ENCODE data around the gene AP1S1. TPM values are rescaled to one million over a fixed set of nuclear protein-coding genes. Genes with fewer than 3 reads are reported as not detected.

AP1S1 gene
- total and polyA plus RNA-seq, 7 donors, result 15.8 to 135 (median 31.4) TPM

- no peak for TF ChIP-seq POLR2AphosphoS5 (IDR thresholded peaks at IDR 0.05)
- TF ChIP-seq POLR2A (IDR thresholded peaks at IDR 0.05), result no peak
- TF ChIP-seq, protein P1, sequence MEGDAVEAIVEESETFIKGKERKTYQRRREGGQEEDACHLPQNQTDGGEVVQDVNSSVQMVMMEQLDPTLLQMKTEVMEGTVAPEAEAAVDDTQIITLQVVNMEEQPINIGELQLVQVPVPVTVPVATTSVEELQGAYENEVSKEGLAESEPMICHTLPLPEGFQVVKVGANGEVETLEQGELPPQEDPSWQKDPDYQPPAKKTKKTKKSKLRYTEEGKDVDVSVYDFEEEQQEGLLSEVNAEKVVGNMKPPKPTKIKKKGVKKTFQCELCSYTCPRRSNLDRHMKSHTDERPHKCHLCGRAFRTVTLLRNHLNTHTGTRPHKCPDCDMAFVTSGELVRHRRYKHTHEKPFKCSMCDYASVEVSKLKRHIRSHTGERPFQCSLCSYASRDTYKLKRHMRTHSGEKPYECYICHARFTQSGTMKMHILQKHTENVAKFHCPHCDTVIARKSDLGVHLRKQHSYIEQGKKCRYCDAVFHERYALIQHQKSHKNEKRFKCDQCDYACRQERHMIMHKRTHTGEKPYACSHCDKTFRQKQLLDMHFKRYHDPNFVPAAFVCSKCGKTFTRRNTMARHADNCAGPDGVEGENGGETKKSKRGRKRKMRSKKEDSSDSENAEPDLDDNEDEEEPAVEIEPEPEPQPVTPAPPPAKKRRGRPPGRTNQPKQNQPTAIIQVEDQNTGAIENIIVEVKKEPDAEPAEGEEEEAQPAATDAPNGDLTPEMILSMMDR (IDR thresholded peaks at IDR 0.05), result no peak
- TF ChIP-seq EP300 (IDR thresholded peaks at IDR 0.05), result no peak
- H3K4me3 ChIP-seq, result peak overlapping the region in 1 of 4 donors; percentile 16
- H3K4me1 ChIP-seq, result peaks cover 0 to 36% (median 25%) of the 10 kb centered on the region in 4 donors
- intact Hi-C loops (cut with DNase I), result no loop called here
- 2 to 4% methylated on average over 53 of the region's 53 CpGs for WGBS, 2 donors
- H3K36me3 ChIP-seq, result no peaks in the 10 kb centered on the region
- H3K9me3 ChIP-seq, result no peaks in the 10 kb centered on the region
- DNase-seq, result no peak
- H3K27me3 ChIP-seq, result peaks cover 62 to 100% (median 96%) of the 10 kb centered on the region in 3 donors
- no peak overlapping the region for H3K27ac ChIP-seq
Observed at GRCh38 chr7:101172854-101173751, 18.8 kb downstream of the AP1S1 start.

GRCh38 chr7:101173752-101174244 is 19.5 kb downstream of the AP1S1 start:
- H3K4me3 ChIP-seq, result peak overlapping the region in 1 of 4 donors; percentile 16
- H3K36me3 ChIP-seq, result no peaks in the 10 kb centered on the region
- 6 to 10% methylated on average over 16 of the region's 16 CpGs for WGBS, 2 donors
- H3K27me3 ChIP-seq, result peaks cover 60 to 100% (median 94%) of the 10 kb centered on the region in 3 donors
- no peak for DNase-seq
- intact Hi-C loops (cut with DNase I), result no loop called here
- no peak for TF ChIP-seq POLR2AphosphoS5 (IDR thresholded peaks at IDR 0.05)
- TF ChIP-seq EP300 (IDR thresholded peaks at IDR 0.05), result no peak
- TF ChIP-seq POLR2A (IDR thresholded peaks at IDR 0.05), result no peak
- TF ChIP-seq, protein P1 (IDR thresholded peaks at IDR 0.05), result no peak
- no peak overlapping the region for H3K27ac ChIP-seq
- H3K9me3 ChIP-seq, result no peaks in the 10 kb centered on the region
- peaks cover 0 to 36% (median 25%) of the 10 kb centered on the region in 4 donors for H3K4me1 ChIP-seq

GRCh38 chr7:101174322-101174854 is 20.1 kb downstream of the AP1S1 start:
- intact Hi-C loops (cut with DNase I), result no loop called here
- no peaks in the 10 kb centered on the region for H3K9me3 ChIP-seq
- H3K36me3 ChIP-seq, result no peaks in the 10 kb centered on the region
- no peak for DNase-seq
- H3K27me3 ChIP-seq, result peaks cover 65 to 100% (median 94%) of the 10 kb centered on the region in 3 donors
- WGBS, 2 donors, result 14 to 34% methylated on average over 28 of the region's 28 CpGs
- H3K27ac ChIP-seq, result no peak overlapping the region
- peaks cover 0 to 41% (median 30%) of the 10 kb centered on the region in 4 donors for H3K4me1 ChIP-seq
- TF ChIP-seq EP300 (IDR thresholded peaks at IDR 0.05) (no peak), POLR2A (IDR thresholded peaks at IDR 0.05) (no peak)
- TF ChIP-seq, protein P1 (IDR thresholded peaks at IDR 0.05), result no peak
- no peak overlapping the region for H3K4me3 ChIP-seq

DNA sequence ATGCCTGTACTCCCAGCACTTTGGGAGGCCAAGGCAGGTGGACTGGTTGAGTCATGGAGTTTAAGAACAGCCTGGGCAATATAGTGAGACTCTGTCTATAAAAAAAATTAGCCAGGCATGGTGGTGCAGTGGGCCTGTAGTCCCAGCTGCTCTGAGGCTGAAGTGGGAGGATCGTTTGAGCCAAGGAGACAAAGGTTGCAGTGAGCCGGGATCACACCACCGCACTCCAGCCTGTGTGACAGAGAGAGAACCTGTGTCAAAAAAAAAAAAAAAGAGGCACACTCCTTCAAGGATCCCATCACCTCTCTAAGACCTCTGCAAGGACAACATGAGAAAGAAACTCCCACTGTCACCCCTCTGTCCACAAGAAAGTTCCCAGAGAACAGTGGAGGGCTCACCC is 21.4 kb downstream of the AP1S1 start:
- TF ChIP-seq, protein P1 (IDR thresholded peaks at IDR 0.05), result no peak
- TF ChIP-seq POLR2AphosphoS5 (IDR thresholded peaks at IDR 0.05) (no peak), EP300 (IDR thresholded peaks at IDR 0.05) (no peak), POLR2A (IDR thresholded peaks at IDR 0.05) (no peak)
- Histone ChIP-seq H3K4me3 (no peak overlapping the region), H3K36me3 (no peaks in the 10 kb centered on the region), H3K4me1 (peaks cover 0 to 46% (median 34%) of the 10 kb centered on the region in 4 donors), H3K27me3 (peaks cover 69 to 100% (median 94%) of the 10 kb centered on the region in 3 donors), H3K27ac (no peak overlapping the region), H3K9me3 (no peaks in the 10 kb centered on the region)
- no peak for DNase-seq
- WGBS, 2 donors, result 4 to 21% methylated on average over 3 of the region's 3 CpGs
- intact Hi-C loops (cut with DNase I), result no loop called here
